Liver (tissue), 3 donors: ENCODE data around the gene WDR20.

Source experiments
- ATF3 ChIP-seq: IDR thresholded peaks from 2 replicates; pipeline ENCODE4 v1.6.1; 2016; ENCODE audit warnings: antibody characterized with exemption
- CTCF ChIP-seq: fragments of 150-350 bp; IDR thresholded peaks from 2 replicates; pipeline ENCODE4 v1.5.1; 2017; ENCODE audit warnings: improper control_type of control experiment, low read depth, low read length; ENCODE audit not compliant: missing input control
- FOXA1 ChIP-seq: IDR thresholded peaks from 2 replicates; pipeline ENCODE4 v1.6.1; 2016; ENCODE audit warnings: antibody characterized with exemption
- FOXA2 ChIP-seq: IDR thresholded peaks from 2 replicates; pipeline ENCODE4 v1.6.1; 2016; ENCODE audit warnings: antibody characterized with exemption
- HNF4A ChIP-seq, 2 donors: conservative IDR thresholded peaks; 2 replicates each; pipeline ENCODE4 v1.6.1; 2016; ENCODE audit warnings: antibody characterized with exemption in 2 of 2, mild to moderate bottlenecking in 2 of 2
- RAD21 ChIP-seq, 2 donors: IDR thresholded peaks; 2 replicates each; pipeline ENCODE4 v1.6.1; 2016; ENCODE audit warnings: antibody characterized with exemption in 2 of 2, mild to moderate bottlenecking in 2 of 2
- SP1 ChIP-seq: IDR thresholded peaks from 2 replicates; pipeline ENCODE4 v1.6.1; 2018; ENCODE audit warnings: antibody characterized with exemption, mild to moderate bottlenecking
- TAF1 ChIP-seq: conservative IDR thresholded peaks from 2 replicates; pipeline ENCODE4 v1.6.1; 2016; ENCODE audit warnings: antibody characterized with exemption, mild to moderate bottlenecking
- YY1 ChIP-seq: IDR thresholded peaks from 2 replicates; pipeline ENCODE4 v1.6.1; 2016; ENCODE audit warnings: antibody characterized with exemption, mild to moderate bottlenecking
- TF ChIP-seq, protein P1 (sequence below): IDR thresholded peaks from 2 replicates; pipeline ENCODE4 v1.6.1; 2016; ENCODE audit warnings: antibody characterized with exemption
- TF ChIP-seq, protein P2 (sequence below): IDR thresholded peaks from 2 replicates; pipeline ENCODE4 v1.6.1; 2016; ENCODE audit warnings: antibody characterized with exemption, mild to moderate bottlenecking
- TF ChIP-seq, protein P3 (sequence below): IDR thresholded peaks from 2 replicates; pipeline ENCODE4 v1.6.1; 2016; ENCODE audit warnings: antibody characterized with exemption
- donor health status: healthy.
- donor health status: healthy.

DNA sequence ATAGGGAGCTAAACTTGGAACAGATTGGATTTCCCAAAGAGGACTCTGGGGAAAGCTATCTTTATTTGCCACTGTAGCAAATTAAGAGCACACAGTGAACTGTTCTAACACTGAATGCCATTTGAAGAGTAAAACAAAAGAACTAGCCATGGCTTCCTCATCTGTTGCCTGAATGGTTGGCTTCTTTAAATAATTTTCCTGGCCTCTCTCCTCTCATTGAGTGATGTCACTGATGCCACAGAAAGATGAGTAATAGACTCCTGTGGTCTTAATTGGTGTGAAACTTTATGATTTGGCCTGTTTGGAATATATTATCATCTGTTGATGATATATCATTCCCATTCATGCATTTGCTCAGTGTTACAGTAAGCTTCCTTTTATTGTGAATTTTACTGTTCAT lies 42.5 kb downstream of the WDR20 start:
- TF ChIP-seq CTCF (no peak), YY1 (no peak), TAF1 (no peak), RAD21 (IDR thresholded peaks at IDR 0.05) (no peak), SP1 (no peak), HNF4A (conservative IDR thresholded peaks at IDR 0.05) (no peak), FOXA1 (no peak), FOXA2 (no peak), ATF3 (no peak)
- TF ChIP-seq, protein P1, sequence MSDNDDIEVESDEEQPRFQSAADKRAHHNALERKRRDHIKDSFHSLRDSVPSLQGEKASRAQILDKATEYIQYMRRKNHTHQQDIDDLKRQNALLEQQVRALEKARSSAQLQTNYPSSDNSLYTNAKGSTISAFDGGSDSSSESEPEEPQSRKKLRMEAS = no peak
- TF ChIP-seq, protein P2, sequence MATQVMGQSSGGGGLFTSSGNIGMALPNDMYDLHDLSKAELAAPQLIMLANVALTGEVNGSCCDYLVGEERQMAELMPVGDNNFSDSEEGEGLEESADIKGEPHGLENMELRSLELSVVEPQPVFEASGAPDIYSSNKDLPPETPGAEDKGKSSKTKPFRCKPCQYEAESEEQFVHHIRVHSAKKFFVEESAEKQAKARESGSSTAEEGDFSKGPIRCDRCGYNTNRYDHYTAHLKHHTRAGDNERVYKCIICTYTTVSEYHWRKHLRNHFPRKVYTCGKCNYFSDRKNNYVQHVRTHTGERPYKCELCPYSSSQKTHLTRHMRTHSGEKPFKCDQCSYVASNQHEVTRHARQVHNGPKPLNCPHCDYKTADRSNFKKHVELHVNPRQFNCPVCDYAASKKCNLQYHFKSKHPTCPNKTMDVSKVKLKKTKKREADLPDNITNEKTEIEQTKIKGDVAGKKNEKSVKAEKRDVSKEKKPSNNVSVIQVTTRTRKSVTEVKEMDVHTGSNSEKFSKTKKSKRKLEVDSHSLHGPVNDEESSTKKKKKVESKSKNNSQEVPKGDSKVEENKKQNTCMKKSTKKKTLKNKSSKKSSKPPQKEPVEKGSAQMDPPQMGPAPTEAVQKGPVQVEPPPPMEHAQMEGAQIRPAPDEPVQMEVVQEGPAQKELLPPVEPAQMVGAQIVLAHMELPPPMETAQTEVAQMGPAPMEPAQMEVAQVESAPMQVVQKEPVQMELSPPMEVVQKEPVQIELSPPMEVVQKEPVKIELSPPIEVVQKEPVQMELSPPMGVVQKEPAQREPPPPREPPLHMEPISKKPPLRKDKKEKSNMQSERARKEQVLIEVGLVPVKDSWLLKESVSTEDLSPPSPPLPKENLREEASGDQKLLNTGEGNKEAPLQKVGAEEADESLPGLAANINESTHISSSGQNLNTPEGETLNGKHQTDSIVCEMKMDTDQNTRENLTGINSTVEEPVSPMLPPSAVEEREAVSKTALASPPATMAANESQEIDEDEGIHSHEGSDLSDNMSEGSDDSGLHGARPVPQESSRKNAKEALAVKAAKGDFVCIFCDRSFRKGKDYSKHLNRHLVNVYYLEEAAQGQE = no peak
- TF ChIP-seq, protein P3, sequence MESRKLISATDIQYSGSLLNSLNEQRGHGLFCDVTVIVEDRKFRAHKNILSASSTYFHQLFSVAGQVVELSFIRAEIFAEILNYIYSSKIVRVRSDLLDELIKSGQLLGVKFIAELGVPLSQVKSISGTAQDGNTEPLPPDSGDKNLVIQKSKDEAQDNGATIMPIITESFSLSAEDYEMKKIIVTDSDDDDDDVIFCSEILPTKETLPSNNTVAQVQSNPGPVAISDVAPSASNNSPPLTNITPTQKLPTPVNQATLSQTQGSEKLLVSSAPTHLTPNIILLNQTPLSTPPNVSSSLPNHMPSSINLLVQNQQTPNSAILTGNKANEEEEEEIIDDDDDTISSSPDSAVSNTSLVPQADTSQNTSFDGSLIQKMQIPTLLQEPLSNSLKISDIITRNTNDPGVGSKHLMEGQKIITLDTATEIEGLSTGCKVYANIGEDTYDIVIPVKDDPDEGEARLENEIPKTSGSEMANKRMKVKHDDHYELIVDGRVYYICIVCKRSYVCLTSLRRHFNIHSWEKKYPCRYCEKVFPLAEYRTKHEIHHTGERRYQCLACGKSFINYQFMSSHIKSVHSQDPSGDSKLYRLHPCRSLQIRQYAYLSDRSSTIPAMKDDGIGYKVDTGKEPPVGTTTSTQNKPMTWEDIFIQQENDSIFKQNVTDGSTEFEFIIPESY = no peak
